Stimulated activated CD4-positive, alpha-beta T cell treated with anti-CD3 and anti-CD28 coated beads, Interleukin-12 subunit alpha, Interleukin-12 subunit beta, amount 100 ng/mL, for 48 hours (primary cell): Measurements from ENCODE around the gene MAMDC4.
A peak's percentile ranks its signal among the peaks of the same experiment; 100 is the strongest.
"Not testable (repeated sequence)": the region's sequence is repeated elsewhere in the genome, so short reads cannot be mapped to it uniquely, and the experiment has no call there.

Source experiments
- DNase-seq, 3 donors: peaks; one replicate each; pipeline ENCODE4 v3.0.0-alpha.2; 2020; ENCODE audit warnings: low read depth in 2 of 3, low spot score in 1 of 3

The MAMDC4 gene

DNA sequence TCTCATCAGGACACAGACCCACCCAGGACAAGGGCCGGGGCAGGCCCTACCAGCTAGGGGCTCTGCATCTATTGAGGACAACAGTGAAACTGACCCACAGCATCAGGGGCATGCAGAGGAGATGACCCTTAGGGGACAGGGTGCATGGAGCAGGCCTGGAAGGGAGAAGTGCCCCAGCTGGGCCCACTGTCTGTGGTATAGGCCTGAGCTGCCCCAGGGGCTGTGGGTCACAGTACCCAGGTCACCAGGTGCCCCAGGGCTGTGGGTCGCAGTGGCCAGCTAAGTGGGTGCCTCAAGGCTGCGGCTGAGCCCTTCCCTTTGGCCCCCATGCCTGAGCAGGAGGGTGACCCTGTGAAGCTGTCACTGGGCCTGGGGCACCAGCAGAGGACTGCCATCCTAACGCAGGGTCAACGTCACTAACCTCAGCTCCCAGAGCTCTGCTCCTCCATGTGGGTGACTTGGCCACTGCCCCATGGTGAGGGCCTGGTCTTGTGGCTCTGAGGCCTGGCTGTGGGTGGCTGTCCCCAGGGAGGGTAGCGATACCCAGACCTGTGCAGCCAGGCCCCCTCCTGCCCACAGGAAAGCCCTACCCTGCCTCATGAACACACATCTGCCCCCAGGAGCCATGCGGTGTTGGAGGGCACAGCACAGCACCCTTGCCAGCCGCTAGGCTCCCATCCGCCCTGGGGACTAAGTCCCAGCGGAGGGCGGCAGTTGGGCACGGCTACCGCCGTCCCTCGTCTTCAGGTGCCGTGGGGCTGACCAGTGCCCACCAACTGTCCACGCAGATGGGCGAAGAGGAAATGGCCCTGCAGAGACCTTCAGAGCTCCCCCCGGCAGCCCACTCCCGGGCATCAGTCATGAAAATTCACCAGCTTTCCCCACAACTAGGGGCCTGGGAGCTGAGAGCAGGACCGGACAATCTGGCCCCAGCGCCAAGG is 9.1 kb downstream of the MAMDC4 start:
- DNase-seq = no peak

- no peak for DNase-seq
Observed at GRCh38 chr9:136861874-136862457, 9.8 kb downstream of the MAMDC4 start.

DNA sequence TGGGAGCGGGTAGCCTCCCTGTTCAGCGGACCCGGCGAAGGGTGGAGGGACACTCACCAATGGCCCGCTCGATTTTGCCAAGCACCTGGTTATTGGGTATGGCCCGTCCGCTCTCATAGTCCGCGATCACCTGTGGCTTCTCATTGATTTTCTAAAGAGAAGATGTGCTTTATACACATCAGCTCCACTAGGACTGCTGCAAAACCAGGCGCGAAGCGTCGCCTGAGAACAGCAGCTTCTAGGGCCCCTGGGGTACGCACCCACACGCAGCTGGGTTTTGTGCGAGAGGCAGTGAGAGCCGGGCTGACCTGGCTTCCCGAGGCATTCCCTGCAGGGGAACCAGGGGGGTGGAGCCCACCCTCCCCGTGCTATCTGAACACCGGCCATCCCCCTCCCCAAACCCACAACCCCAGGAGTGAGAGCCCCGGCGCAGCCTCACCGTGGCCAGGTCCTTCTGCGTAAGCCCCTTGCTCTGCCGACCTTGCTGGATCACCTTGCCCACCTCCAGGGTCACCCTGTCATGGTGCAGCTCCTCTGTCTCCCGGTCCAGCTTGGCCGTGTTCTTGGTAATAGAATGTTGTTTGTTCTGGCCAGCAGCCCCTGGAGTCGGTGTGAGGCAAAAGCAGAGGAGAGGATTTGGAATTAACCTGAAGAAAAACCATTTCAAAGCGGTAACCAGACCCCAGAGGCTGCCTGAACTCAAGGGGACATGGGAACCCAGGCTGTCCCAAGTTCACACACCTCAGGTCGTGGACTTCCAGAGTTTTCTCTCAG is 10.9 kb downstream of the MAMDC4 start:
- no peak for DNase-seq

DNA sequence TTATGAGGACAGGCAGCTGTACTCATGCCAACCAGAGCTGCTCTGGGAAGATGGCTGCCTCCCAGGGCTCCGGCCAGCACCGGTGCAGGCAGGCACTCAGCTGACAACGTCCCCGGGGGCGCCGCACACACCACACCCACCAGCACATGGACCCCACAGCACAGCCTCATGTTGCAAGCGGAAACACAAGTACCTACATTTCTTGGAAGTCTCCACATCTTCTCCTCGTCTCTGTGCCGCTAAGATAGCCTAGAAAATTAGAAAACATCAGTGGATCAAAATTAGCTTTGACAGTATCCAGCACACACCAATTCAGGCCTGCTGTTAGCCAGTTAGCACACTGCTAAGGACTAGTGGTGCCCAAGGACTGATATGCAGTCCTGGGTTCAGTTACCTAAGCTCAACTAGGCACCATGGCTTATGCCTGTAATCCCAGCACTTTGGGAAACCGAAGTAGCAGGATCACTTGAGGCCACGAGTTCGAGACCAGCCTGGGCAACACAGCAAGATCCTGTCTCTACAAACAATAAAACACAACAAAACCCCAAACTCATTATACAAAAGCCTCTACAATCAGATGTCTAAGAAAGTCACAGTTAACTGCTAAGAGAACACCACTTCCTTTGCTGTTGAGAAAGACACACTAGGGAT is 11.6 kb downstream of the MAMDC4 start:
- no peak for DNase-seq

- DNase-seq = no peak
Observed at GRCh38 chr9:136865041-136865767, 13.1 kb downstream of the MAMDC4 start.

DNA sequence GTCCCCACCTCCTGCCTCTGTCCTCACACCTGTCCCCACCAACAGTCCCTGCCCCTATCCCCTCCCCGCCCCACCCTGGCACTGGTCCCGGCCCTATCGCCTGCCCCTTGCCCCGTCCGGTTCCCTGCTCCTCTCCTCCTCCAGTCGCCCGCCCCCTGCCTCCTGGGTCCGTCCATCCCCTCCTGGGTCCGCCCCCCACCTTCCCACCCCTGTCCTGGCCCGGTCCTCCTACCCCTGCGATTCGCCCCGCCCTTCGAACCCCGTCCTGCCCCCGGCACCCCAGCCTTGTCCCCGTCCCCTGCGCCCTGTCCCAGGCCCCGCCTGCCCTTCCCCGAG is 13.6 kb downstream of the MAMDC4 start:
- DNase-seq = no peak

DNA sequence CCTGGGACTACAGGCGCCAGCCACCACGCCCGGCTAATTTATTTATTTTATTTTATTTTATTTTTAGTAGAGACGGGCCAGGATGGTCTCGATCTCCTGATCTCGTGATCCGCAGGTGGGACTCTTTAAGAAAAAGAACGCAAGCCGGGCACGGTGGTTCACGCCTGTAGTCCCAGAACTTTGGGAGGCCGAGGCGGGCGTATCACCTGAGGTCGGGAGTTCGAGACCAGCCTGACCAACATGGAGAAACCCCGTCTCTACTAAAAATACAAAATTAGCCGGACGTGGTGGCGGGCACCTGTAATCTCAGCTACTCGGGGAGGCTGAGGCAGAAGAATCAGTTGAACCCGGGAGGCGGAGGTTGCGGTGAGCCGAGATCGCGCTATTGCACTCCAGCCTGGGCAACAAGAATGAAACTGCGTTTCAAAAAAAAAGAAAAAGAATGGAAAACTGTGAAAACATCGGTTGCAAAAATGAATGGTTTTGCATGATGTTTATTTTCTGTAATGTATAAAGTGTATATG is 14.8 kb downstream of the MAMDC4 start:
- DNase-seq = not testable (repeated sequence)

DNA sequence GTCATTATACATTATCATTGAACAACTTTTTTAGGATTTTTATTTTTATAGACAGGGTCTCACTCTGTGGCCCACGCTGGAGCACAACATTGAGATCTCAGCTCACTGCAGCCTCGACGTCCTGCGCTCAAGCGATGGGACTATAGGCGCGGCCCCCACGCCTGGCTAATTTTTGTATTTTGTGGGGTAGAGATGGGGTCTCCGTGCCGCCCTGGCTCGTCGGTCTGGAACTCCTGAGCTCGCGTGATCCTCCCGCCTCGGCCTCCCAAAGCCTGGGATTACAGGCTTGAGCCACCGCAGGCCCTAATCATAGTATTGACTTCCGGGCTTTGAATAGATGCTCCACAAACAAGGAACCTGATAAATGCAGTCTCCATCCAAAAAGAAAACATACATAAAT is 15.3 kb downstream of the MAMDC4 start:
- DNase-seq = no peak

DNA sequence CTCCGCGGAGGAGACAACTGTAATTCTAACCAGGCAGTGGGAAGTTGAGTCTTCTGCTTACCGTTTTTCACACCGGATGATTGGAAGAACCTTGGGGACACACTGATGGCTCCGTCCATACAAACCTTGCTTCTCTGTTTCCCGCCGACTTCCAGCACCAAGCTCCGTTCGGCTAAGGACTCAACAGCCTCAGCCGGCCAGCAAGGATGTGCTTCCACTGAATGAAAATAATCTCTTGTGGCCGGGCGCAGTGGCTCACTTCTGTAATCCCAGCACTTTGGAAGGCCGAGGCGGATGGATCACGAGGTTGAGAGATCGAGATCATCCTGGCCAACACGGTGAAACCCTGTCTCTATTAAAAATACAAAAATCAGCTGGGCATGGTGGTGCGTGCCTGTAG is 15.8 kb downstream of the MAMDC4 start:
- no peak for DNase-seq

DNA sequence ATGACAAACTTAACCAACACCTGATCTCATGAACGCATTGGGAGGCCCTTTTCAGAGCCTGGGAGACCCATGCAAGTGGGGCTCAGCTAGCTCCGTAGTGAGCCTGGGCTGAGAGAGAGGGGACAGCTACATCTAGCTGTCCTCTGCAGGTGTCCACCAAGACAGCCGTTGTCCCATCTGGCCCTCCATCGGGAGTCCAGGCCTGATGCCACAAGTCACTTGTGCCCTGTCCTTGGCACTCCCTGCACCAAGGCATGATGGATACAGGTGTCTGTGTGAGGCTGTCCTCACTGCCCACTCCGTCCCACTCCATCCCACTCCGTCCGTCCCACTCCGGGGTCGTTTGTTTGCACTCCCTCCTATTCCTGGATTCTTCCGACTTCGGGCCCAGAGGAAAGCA is 16.5 kb downstream of the MAMDC4 start:
- DNase-seq = no peak

DNA sequence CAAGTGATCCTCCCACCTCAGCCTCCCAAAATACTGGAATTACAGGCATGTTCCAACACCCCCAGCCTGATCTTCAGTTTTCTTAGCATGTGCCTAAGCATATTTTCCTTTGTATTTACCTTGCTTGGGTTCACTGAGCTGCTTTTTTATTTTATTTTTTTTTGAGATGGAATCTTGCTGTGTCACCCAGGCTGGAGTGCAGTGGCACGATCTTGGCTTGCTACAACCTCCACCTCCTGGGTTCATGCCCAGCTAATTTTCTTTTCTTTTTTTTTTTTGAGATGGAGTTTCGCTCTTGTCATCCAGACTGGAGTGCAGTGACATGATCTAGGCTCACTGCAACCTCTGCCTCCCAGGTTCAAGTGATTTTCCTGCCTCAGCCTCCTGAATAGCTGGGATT is 17.5 kb downstream of the MAMDC4 start:
- not testable (repeated sequence) for DNase-seq

DNA sequence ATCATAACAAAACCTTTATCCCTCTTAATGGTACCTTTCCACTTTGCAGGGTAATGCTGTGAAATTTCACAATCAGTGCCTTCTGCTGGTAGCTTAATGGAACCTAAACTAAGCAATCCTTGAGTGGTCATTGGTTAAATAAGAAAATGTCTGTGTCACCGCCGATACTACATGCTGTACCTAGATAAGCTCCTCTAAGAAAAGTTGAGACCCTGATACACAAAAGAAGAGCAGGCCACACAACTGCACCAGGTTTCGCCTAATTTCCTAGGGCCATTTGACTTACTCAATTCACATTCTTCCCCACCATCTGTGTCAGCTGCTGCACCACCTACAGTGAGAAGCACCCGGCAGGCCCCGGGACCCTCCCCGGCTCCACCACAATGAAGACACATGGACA is 23.0 kb downstream of the MAMDC4 start:
- DNase-seq = no peak

DNA sequence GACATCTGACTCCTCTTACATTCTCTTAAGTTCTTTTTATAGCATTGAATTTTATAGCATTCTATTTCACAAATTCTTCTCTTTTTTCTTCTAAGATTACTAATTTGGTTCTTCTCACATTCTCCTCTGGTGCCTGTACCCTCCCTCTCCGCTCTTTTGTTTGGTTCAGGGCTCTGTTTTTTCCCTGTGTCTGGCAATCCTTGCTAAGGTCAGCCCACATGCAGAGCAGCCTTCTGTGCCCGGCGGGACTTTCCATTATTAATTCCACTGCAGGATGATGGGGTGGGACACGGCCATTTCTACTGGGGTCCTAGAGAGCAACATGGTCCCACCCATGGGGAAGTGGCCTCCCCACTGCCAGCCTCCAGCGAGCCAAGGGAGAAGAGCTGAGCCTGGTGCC is 24.3 kb downstream of the MAMDC4 start:
- no peak for DNase-seq

GRCh38 chr9:136880651-136881050 is 28.5 kb downstream of the MAMDC4 start:
- DNase-seq = no peak

GRCh38 chr9:136881691-136882108 is 29.6 kb downstream of the MAMDC4 start:
- DNase-seq = peak; percentile 37 to 59 (median 55)

DNA sequence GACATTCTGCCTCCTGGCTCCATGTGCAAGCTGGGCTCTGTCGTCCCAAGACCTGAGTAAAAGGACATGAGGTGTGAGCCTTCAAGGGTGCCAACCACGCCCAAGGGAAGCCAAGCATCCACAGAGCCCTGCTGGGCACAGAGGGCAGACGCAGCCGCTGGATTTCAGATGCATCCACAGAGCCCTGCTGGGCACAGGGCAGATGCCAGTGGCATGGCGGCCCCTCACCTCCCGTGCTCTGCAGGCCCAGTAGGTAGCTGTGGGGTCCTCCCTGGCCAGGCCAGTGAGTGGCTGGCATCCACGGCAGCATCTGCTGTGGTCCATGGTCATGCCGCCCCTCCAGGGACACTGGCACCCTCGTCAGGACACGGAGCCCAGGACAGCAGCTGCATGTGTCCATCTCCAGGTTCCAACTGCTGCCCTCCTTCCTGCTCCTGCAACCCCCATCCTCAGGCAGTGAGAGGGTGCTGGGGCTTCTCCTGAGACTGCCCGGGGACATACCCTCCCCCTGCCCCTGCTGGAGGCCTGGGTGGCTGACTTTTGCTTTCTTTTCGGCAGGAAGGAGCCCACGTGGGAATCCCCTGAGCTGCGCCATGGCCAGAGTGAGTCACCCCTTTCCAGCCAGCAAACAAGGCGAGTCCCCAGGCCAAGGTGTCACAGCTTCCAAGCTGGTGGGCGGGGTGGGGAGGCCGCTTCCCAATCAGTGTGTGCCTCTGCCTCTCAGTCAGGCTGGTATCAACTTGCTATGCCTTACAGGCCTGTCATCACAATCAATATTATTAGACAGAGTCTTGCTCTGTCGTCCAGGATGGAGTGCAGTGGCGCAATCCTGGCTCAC is 30.2 kb downstream of the MAMDC4 start:
- peak; percentile 80 to 92 (median 90) for DNase-seq

GRCh38 chr9:136882947-136883283 is 30.8 kb downstream of the MAMDC4 start:
- not testable (repeated sequence) for DNase-seq

- DNase-seq = not testable (repeated sequence)
Observed at GRCh38 chr9:136883670-136884069, 31.5 kb downstream of the MAMDC4 start.

- peak; percentile 97 to 98 (median 97) for DNase-seq
Observed at GRCh38 chr9:136885950-136886578, 33.9 kb downstream of the MAMDC4 start, which contains the start of gene TRAF2. Gene TRAF2, plus strand, starts transcription at chr9:136886516. Its CDS starts 12,225 bp downstream, at chr9:136898741.
